ENCODE results near the gene RWDD4. TPM values are rescaled to one million over a fixed set of nuclear protein-coding genes. Genes with fewer than 3 reads are reported as not detected.

Gene RWDD4
- total RNA-seq, 1 experiment from 2014 or later: 29.6 TPM

DNA sequence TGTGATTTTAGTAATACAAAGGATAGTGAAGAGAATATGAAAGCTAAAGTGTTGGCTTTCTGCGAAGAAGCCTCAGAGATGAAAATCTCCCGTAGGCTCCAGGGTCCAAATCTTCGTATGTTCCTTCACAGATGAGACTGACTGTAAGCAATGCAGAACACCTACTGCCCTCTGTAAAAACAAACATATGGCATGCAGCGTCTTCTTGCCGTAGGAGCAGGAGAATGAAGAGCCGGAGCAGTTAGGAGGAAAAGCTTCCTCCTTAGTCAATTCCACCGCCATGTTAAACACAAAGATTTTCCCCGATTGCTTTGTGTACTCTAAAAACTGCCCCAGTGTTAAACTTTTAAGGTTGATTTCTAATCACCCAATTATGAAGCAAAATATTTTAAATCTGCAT, 22.5 kb downstream of the RWDD4 start:
- Histone ChIP-seq H3K4me2 (ENCODE audit: low read length) (peak overlapping the region; percentile 64), H3K27ac (ENCODE audit: low read length) (peak overlapping the region; percentile 71), H2AFZ (ENCODE audit: low read length) (peak overlapping the region; percentile 42), H3K9me2 (replicated peaks; ENCODE audit: low read length) (no peaks in the 10 kb centered on the region), H3F3A (ENCODE audit: low read length, unreplicated experiment) (no peaks in the 10 kb centered on the region), H3K4me3 (ENCODE audit: low read length) (peak overlapping the region; percentile 36), H3K36me3 (ENCODE audit: low read depth, low read length) (no peaks in the 10 kb centered on the region), H3K9ac (ENCODE audit: low read length) (peak overlapping the region; percentile 49), H3K27me3 (ENCODE audit: low read length) (no peaks in the 10 kb centered on the region), H3K9me3 (ENCODE audit: low read length) (no peaks in the 10 kb centered on the region), H4K20me1 (ENCODE audit: low read length) (no peaks in the 10 kb centered on the region), H3K79me2 (ENCODE audit: low read length) (no peaks in the 10 kb centered on the region), H3K4me1 (ENCODE audit: insufficient read depth, low read length) (peaks cover 26% of the 10 kb centered on the region)
- BruUV-seq (replicated peaks): TSS peak; percentile 42
- TF ChIP-seq EZH2phosphoT487 (IDR thresholded peaks at IDR 0.05; ENCODE audit: borderline replicate concordance, low read length): no peak
- TF ChIP-seq, protein P1, sequence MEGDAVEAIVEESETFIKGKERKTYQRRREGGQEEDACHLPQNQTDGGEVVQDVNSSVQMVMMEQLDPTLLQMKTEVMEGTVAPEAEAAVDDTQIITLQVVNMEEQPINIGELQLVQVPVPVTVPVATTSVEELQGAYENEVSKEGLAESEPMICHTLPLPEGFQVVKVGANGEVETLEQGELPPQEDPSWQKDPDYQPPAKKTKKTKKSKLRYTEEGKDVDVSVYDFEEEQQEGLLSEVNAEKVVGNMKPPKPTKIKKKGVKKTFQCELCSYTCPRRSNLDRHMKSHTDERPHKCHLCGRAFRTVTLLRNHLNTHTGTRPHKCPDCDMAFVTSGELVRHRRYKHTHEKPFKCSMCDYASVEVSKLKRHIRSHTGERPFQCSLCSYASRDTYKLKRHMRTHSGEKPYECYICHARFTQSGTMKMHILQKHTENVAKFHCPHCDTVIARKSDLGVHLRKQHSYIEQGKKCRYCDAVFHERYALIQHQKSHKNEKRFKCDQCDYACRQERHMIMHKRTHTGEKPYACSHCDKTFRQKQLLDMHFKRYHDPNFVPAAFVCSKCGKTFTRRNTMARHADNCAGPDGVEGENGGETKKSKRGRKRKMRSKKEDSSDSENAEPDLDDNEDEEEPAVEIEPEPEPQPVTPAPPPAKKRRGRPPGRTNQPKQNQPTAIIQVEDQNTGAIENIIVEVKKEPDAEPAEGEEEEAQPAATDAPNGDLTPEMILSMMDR (conservative IDR thresholded peaks at IDR 0.05; ENCODE audit: low read depth, low read length): peak; percentile 38; the same call in 1 of the 2 replicates
- intact Hi-C loops (cut with micrococcal nuclease): loop anchor here (2.0 to 5.0 kb wide), 3 partner anchors 22 to 164 kb away; partner anchors contain the start of genes RWDD4 and TRAPPC11
- DNase-seq (peak; percentile 32), ATAC-seq (peak; percentile 60)
- CTCF ChIA-PET: no interaction called here
- POLR2A ChIA-PET (ENCODE audit: unreplicated experiment): interaction anchor here (0.6 kb wide), 1 partner anchor 132 kb away, joined by 4 read pairs; no protein-coding TSS in a partner anchor

DNA sequence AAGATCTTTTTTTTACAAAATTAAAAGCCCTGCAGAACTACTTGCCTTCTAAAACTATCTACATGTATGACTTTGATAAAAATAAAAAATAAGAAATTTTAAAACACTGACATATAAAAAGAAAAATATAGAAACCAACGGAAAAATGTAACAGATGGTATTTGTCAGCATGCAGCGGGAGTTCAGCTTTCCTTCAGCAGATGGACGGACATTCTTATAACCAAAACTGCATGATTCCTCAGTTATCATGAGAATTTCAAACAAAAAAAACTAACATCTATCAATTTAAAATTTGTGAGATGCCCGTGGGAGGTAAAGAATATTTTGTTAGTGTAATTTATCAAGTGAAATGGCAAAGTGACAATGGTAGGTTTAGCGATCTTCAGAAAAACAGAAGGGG, 23.2 kb downstream of the RWDD4 start:
- no peaks in the 10 kb centered on the region for H3K79me2 ChIP-seq (ENCODE audit: low read length)
- H2AFZ ChIP-seq (ENCODE audit: low read length): no peak overlapping the region
- H3K27me3 ChIP-seq (ENCODE audit: low read length): no peaks in the 10 kb centered on the region
- no peak overlapping the region for H3K9ac ChIP-seq (ENCODE audit: low read length)
- peaks cover 26% of the 10 kb centered on the region for H3K4me1 ChIP-seq (ENCODE audit: insufficient read depth, low read length)
- no peak for ATAC-seq
- no peak overlapping the region for H3K27ac ChIP-seq (ENCODE audit: low read length)
- DNase-seq: no peak
- H3K4me3 ChIP-seq (ENCODE audit: low read length): no peak overlapping the region
- H3F3A ChIP-seq (ENCODE audit: low read length, unreplicated experiment): no peaks in the 10 kb centered on the region
- no peaks in the 10 kb centered on the region for H3K9me2 ChIP-seq (replicated peaks; ENCODE audit: low read length)
- no TSS peak for BruUV-seq (replicated peaks)
- no peaks in the 10 kb centered on the region for H3K36me3 ChIP-seq (ENCODE audit: low read depth, low read length)
- POLR2A ChIA-PET (ENCODE audit: unreplicated experiment): no interaction called here
- no peaks in the 10 kb centered on the region for H4K20me1 ChIP-seq (ENCODE audit: low read length)
- no peak for TF ChIP-seq EZH2 (IDR thresholded peaks at IDR 0.05; ENCODE audit: low read length, unreplicated experiment)
- TF ChIP-seq EZH2phosphoT487 (IDR thresholded peaks at IDR 0.05; ENCODE audit: borderline replicate concordance, low read length): no peak
- TF ChIP-seq, protein P1 (conservative IDR thresholded peaks at IDR 0.05; ENCODE audit: low read depth, low read length): no peak
- H3K4me2 ChIP-seq (ENCODE audit: low read length): no peak overlapping the region
- CTCF ChIA-PET: no interaction called here
- intact Hi-C loops (cut with micrococcal nuclease): loop anchor here (2.0 to 5.0 kb wide), 3 partner anchors 23 to 163 kb away; partner anchors contain the start of genes RWDD4 and TRAPPC11
- no peaks in the 10 kb centered on the region for H3K9me3 ChIP-seq (ENCODE audit: low read length)

DNA sequence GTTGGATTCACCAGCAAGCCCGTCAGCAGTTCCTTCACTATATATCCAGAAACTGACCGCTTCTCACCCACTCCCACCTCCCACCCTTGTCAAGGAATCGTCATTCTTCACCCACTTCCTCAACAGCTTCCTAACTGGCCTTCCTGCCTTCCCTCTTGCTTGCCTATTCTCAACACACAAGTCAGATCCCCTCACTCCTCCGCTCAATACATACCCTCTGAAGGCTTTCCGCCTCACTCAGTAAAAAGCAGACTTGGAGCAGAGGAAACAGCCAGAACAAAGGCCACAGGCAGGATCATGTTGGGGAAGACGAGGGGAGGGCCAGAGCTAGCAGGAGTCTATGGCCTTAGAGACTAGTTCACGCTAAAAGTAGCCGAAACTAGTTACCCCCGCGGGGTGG, 23.7 kb downstream of the RWDD4 start:
- Histone ChIP-seq H3F3A (ENCODE audit: low read length, unreplicated experiment) (no peaks in the 10 kb centered on the region), H3K4me1 (ENCODE audit: insufficient read depth, low read length) (peaks cover 26% of the 10 kb centered on the region), H3K9ac (ENCODE audit: low read length) (no peak overlapping the region), H2AFZ (ENCODE audit: low read length) (no peak overlapping the region), H3K4me3 (ENCODE audit: low read length) (no peak overlapping the region), H3K9me3 (ENCODE audit: low read length) (no peaks in the 10 kb centered on the region), H3K27ac (ENCODE audit: low read length) (no peak overlapping the region), H3K36me3 (ENCODE audit: low read depth, low read length) (no peaks in the 10 kb centered on the region), H3K79me2 (ENCODE audit: low read length) (no peaks in the 10 kb centered on the region), H3K4me2 (ENCODE audit: low read length) (no peak overlapping the region), H3K9me2 (replicated peaks; ENCODE audit: low read length) (no peaks in the 10 kb centered on the region), H4K20me1 (ENCODE audit: low read length) (no peaks in the 10 kb centered on the region), H3K27me3 (ENCODE audit: low read length) (no peaks in the 10 kb centered on the region)
- ChIA-PET CTCF (no interaction called here), POLR2A (ENCODE audit: unreplicated experiment) (no interaction called here)
- TF ChIP-seq EZH2phosphoT487 (IDR thresholded peaks at IDR 0.05; ENCODE audit: borderline replicate concordance, low read length) (no peak), EZH2 (IDR thresholded peaks at IDR 0.05; ENCODE audit: low read length, unreplicated experiment) (no peak)
- TF ChIP-seq, protein P1 (conservative IDR thresholded peaks at IDR 0.05; ENCODE audit: low read depth, low read length): no peak
- intact Hi-C loops (cut with micrococcal nuclease): loop anchor here (5.0 kb wide), 2 partner anchors 133 to 163 kb away; no protein-coding TSS in a partner anchor
- BruUV-seq (replicated peaks): no TSS peak
- no peak for DNase-seq
- no peak for ATAC-seq

All from PC-3 (cell line).